ENCODE data around the gene ABI3. TPM values are rescaled to one million over a fixed set of nuclear protein-coding genes. Genes with fewer than 3 reads are reported as not detected.
"Not testable (repeated sequence)": the region's sequence is repeated elsewhere in the genome, so short reads cannot be mapped to it uniquely, and the experiment has no call there.

ABI3 gene
- total RNA-seq, 1 experiment from 2014 or later: not detected

DNA sequence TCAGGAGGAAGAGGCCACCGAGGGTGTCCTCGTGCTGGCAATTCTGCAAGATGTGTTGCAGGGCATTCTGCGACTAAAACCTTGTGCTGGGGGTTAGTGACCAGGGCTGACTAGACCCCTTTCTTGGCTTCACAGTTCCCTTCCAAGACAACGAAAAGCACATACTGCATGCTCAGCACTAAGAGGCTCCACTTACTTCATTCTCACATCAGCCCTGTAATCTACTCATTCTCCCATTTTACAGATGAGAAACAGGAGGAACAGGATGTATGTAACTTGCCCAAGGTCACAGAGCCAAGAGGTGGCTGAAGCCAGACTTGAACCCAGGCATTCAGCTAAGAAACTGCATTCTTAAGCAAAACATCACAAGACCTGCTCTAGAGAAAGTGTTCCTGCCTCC is 25.4 kb downstream of the ABI3 start:
- in situ Hi-C loops (cut with HindIII; ENCODE audit: low pct_unique_long_range_greater_than_20kb, low sequenced_read_pairs): no loop called here
- no peak for DNase-seq (ENCODE audit: low read depth, low spot score)

- in situ Hi-C loops (cut with HindIII; ENCODE audit: low pct_unique_long_range_greater_than_20kb, low sequenced_read_pairs): no loop called here
- DNase-seq (ENCODE audit: low read depth, low spot score): no peak
These were observed 29.5 kb downstream of the ABI3 start for GRCh38 chr17:49239963-49240362.

- in situ Hi-C loops (cut with HindIII; ENCODE audit: low pct_unique_long_range_greater_than_20kb, low sequenced_read_pairs): no loop called here
- no peak for DNase-seq (ENCODE audit: low read depth, low spot score)
These were observed 30.1 kb downstream of the ABI3 start for GRCh38 chr17:49240619-49241018.

GRCh38 chr17:49241040-49241439 is 30.5 kb downstream of the ABI3 start:
- in situ Hi-C loops (cut with HindIII; ENCODE audit: low pct_unique_long_range_greater_than_20kb, low sequenced_read_pairs): no loop called here
- DNase-seq (ENCODE audit: low read depth, low spot score): no peak

- in situ Hi-C loops (cut with HindIII; ENCODE audit: low pct_unique_long_range_greater_than_20kb, low sequenced_read_pairs): no loop called here
These were observed 31.3 kb downstream of the ABI3 start for GRCh38 chr17:49241692-49242397.

GRCh38 chr17:49242813-49243212 is 32.3 kb downstream of the ABI3 start:
- in situ Hi-C loops (cut with HindIII; ENCODE audit: low pct_unique_long_range_greater_than_20kb, low sequenced_read_pairs): no loop called here
- DNase-seq (ENCODE audit: low read depth, low spot score): no peak

More at GRCh38 chr17:49241692-49242397, 31.3 kb downstream of the ABI3 start:
- no peak for DNase-seq (ENCODE audit: low read depth, low spot score)

- in situ Hi-C loops (cut with HindIII; ENCODE audit: low pct_unique_long_range_greater_than_20kb, low sequenced_read_pairs): no loop called here
- no peak for DNase-seq (ENCODE audit: low read depth, low spot score)
These were observed 34.3 kb downstream of the ABI3 start for GRCh38 chr17:49244839-49245238.

- in situ Hi-C loops (cut with HindIII; ENCODE audit: low pct_unique_long_range_greater_than_20kb, low sequenced_read_pairs): no loop called here
- no peak for DNase-seq (ENCODE audit: low read depth, low spot score)
These were observed 37.4 kb downstream of the ABI3 start for GRCh38 chr17:49247944-49248343.

GRCh38 chr17:49249292-49249794 is 38.8 kb downstream of the ABI3 start:
- in situ Hi-C loops (cut with HindIII; ENCODE audit: low pct_unique_long_range_greater_than_20kb, low sequenced_read_pairs): no loop called here
- DNase-seq (ENCODE audit: low read depth, low spot score): no peak

- no peak for DNase-seq (ENCODE audit: low read depth, low spot score)
- in situ Hi-C loops (cut with HindIII; ENCODE audit: low pct_unique_long_range_greater_than_20kb, low sequenced_read_pairs): no loop called here
These were observed 39.5 kb downstream of the ABI3 start for GRCh38 chr17:49249890-49250522.

DNA sequence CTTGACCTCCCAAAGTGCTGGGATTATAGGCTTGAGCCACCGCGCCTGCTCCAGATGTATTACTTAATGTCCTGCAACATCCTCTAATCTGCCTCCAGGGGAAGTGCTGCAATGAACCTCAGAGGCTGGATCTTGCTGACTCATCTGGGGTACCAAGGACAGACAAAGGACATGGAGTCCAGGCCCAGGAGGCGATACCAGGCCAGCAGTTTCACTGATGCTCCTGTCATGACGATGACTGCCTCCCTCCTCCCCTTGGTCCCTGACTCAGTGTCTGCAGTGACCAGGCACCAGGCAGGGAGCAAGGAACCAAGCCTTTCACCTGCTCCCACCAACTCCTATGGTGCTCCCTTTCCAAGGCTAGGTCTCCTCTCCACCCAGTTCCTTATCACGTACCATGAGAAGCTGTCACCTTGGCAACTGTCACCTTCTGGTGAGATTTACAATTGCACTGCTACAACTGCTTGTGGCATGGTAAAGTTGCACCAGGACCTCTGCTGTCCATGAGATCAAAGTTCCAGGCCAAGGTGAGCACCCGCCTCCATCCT is 41.7 kb downstream of the ABI3 start:
- DNase-seq (ENCODE audit: low read depth, low spot score): no peak
- in situ Hi-C loops (cut with HindIII; ENCODE audit: low pct_unique_long_range_greater_than_20kb, low sequenced_read_pairs): no loop called here

- in situ Hi-C loops (cut with HindIII; ENCODE audit: low pct_unique_long_range_greater_than_20kb, low sequenced_read_pairs): no loop called here
- no peak for DNase-seq (ENCODE audit: low read depth, low spot score)
These were observed 43.6 kb downstream of the ABI3 start for GRCh38 chr17:49254066-49254465.

- in situ Hi-C loops (cut with HindIII; ENCODE audit: low pct_unique_long_range_greater_than_20kb, low sequenced_read_pairs): no loop called here
These were observed 44.6 kb downstream of the ABI3 start for GRCh38 chr17:49255125-49255524.

DNA sequence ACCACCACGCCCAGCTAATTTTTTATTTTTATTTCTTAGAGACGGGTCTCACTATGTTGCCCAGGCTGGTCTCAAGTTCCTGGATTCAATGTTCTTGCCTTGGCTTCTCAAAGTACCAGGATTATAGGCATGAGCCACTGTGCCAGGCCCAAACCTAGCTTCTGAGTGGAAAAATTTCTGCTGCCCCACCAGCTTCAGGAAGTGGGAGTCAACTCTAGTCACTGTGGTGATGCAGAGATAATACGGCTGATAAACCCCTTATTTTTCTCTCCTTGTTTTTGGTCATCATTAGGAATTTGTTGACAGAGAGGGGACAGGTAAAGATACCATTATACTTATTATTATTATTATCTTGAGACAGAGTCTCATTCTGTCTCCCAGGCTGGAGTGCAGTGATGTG is 47.9 kb downstream of the ABI3 start:
- no peak for DNase-seq (ENCODE audit: low read depth, low spot score)
- in situ Hi-C loops (cut with HindIII; ENCODE audit: low pct_unique_long_range_greater_than_20kb, low sequenced_read_pairs): no loop called here

More at GRCh38 chr17:49255125-49255524, 44.6 kb downstream of the ABI3 start:
- DNase-seq (ENCODE audit: low read depth, low spot score): no peak

- in situ Hi-C loops (cut with HindIII; ENCODE audit: low pct_unique_long_range_greater_than_20kb, low sequenced_read_pairs): no loop called here
- no peak for DNase-seq (ENCODE audit: low read depth, low spot score)
These were observed 49.1 kb downstream of the ABI3 start for GRCh38 chr17:49259663-49260010.

- no peak for DNase-seq (ENCODE audit: low read depth, low spot score)
- in situ Hi-C loops (cut with HindIII; ENCODE audit: low pct_unique_long_range_greater_than_20kb, low sequenced_read_pairs): no loop called here
These were observed 49.7 kb downstream of the ABI3 start for GRCh38 chr17:49260011-49260816.

DNA sequence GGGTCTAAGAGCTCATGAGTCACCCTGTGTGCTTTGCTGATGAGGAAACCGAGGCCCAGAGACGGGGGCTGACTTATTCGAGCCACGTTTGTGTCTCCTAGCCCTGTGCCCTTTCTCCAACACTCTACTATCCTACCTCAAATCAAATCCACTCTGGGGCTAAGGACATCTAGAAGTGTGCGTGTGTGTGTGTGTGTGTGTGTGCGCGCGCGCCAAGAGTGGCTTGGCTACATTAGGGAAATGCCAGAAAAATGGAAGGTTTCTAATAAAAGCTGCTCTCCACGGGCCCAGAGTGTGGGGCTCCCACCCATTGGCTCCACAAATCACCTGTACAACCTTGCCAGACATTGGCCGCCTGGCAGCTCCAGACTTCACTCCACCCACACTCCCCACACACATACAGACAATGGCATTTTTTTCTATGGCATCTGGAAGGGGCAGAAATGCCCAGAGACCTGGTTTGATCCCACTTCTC is 50.3 kb downstream of the ABI3 start:
- DNase-seq (ENCODE audit: low read depth, low spot score): no peak
- in situ Hi-C loops (cut with HindIII; ENCODE audit: low pct_unique_long_range_greater_than_20kb, low sequenced_read_pairs): no loop called here

DNA sequence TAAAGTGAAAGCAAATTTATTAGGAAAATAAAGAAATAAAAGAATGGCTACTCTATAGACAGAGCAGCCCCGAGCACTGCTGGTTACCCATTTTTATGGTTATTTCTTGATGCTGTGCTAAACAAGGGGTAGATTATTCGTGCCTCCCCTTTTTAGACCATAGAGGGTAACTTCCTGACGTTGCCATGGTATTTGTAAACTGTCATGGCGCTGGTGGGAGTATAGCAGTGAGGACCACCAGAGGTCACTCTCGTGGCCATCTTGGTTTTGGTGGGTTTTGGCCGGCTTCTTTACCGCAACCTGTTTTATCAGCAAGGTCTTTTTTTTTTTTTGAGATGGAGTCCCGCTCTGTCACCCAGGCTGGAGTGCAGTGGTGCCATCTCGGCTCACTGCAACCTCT is 51.0 kb downstream of the ABI3 start:
- in situ Hi-C loops (cut with HindIII; ENCODE audit: low pct_unique_long_range_greater_than_20kb, low sequenced_read_pairs); DNase-seq (ENCODE audit: low read depth, low spot score): not testable (repeated sequence)

Data from SK-MEL-5 (cell line).